Left ventricle myocardium inferior (tissue), 1 donor: ENCODE measurements around the gene GJB6. TPM values are rescaled to one million over a fixed set of nuclear protein-coding genes. Genes with fewer than 3 reads are reported as not detected.
A peak's percentile ranks its signal among the peaks of the same experiment; 100 is the strongest.

Source experiments
- DNase-seq: peaks from one replicate; pipeline ENCODE4 v3.0.0-alpha.2; 2020
- H3K27ac ChIP-seq: fragments of 200-600 bp; replicated peaks from 2 replicates; pipeline ENCODE4 v1.8.0; 2021
- H3K27me3 ChIP-seq: fragments of 200-600 bp; 2 replicates; pipeline ENCODE4 v1.8.0; 2021; ENCODE audit warnings: low read depth
- H3K36me3 ChIP-seq: fragments of 200-600 bp; 2 replicates; pipeline ENCODE4 v1.8.0; 2021
- H3K4me1 ChIP-seq: fragments of 200-600 bp; 2 replicates; pipeline ENCODE4 v1.8.0; 2021
- H3K4me3 ChIP-seq: fragments of 200-600 bp; 2 replicates; pipeline ENCODE4 v1.8.0; 2021; ENCODE audit warnings: mild to moderate bottlenecking, moderate library complexity
- H3K9me3 ChIP-seq: fragments of 200-600 bp; replicated peaks from 2 replicates; pipeline ENCODE4 v1.8.0; 2021
- CTCF ChIP-seq: fragments of 200-600 bp; IDR thresholded peaks from 2 replicates; pipeline ENCODE4 v1.8.0; 2021; ENCODE audit warnings: antibody characterized with exemption, mild to moderate bottlenecking, borderline replicate concordance
- intact Hi-C: fragments of 100-400 bp; cut with micrococcal nuclease; formaldehyde crosslinking; loops from one replicate; pipeline ENCODE4 v1.11.0; 2022
- total RNA-seq: library from RNA; stranded (reverse); fragmentation: NEBNext Ultra II Directional; extraction: Animal tissue kit (Norgen Biotek cat#: 25700); gene quantifications from one replicate; pipeline ENCODE4 v1.2.1, GENCODE V29; 2021
- donor health status: DM: no; HTN: yes; CAD: no; lungs with severe emphysema.

The GJB6 gene
- total RNA-seq, 1 donor from 2014 or later: not detected

GRCh38 chr13:20182231-20182846, 49.8 kb downstream of the GJB6 start:
- H3K27me3 ChIP-seq: peaks cover 71% of the 10 kb centered on the region
- intact Hi-C loops: no loop called here

GRCh38 chr13:20181188-20181587, 50.9 kb downstream of the GJB6 start:
- peaks cover 73% of the 10 kb centered on the region for H3K27me3 ChIP-seq
- H3K4me3 ChIP-seq: no peak overlapping the region
- H3K9me3 ChIP-seq: no peaks in the 10 kb centered on the region
- no peak for TF ChIP-seq CTCF
- H3K27ac ChIP-seq: no peak overlapping the region
- intact Hi-C loops: no loop called here
- peaks cover 16% of the 10 kb centered on the region for H3K4me1 ChIP-seq
- H3K36me3 ChIP-seq: no peaks in the 10 kb centered on the region
- DNase-seq: no peak

More at GRCh38 chr13:20182231-20182846, 49.8 kb downstream of the GJB6 start:
- Histone ChIP-seq H3K36me3 (no peaks in the 10 kb centered on the region), H3K9me3 (no peaks in the 10 kb centered on the region), H3K27ac (no peak overlapping the region), H3K4me1 (peaks cover 12% of the 10 kb centered on the region), H3K4me3 (no peak overlapping the region)
- TF ChIP-seq CTCF: peak; percentile 90
- no peak for DNase-seq

- peaks cover 10% of the 10 kb centered on the region for H3K4me1 ChIP-seq
- no peaks in the 10 kb centered on the region for H3K36me3 ChIP-seq
- no peak for TF ChIP-seq CTCF
- no peak for DNase-seq
- H3K4me3 ChIP-seq: no peak overlapping the region
- no peaks in the 10 kb centered on the region for H3K9me3 ChIP-seq
- H3K27ac ChIP-seq: no peak overlapping the region
- intact Hi-C loops: no loop called here
- peaks cover 68% of the 10 kb centered on the region for H3K27me3 ChIP-seq
Measured at GRCh38 chr13:20178156-20178555, 54.0 kb downstream of the GJB6 start.

- Histone ChIP-seq H3K9me3 (no peaks in the 10 kb centered on the region), H3K36me3 (no peaks in the 10 kb centered on the region), H3K27me3 (peaks cover 68% of the 10 kb centered on the region), H3K4me1 (peaks cover 10% of the 10 kb centered on the region), H3K4me3 (peak overlapping the region; percentile 54), H3K27ac (no peak overlapping the region)
- no peak for TF ChIP-seq CTCF
- DNase-seq: no peak
- intact Hi-C loops: no loop called here
Measured at GRCh38 chr13:20177049-20177831, 54.9 kb downstream of the GJB6 start.

- Histone ChIP-seq H3K27me3 (peaks cover 65% of the 10 kb centered on the region), H3K27ac (no peak overlapping the region), H3K4me3 (no peak overlapping the region), H3K36me3 (no peaks in the 10 kb centered on the region), H3K9me3 (no peaks in the 10 kb centered on the region), H3K4me1 (peaks cover 10% of the 10 kb centered on the region)
- no peak for DNase-seq
- no peak for TF ChIP-seq CTCF
- intact Hi-C loops: no loop called here
Measured at GRCh38 chr13:20175907-20176652, 56.0 kb downstream of the GJB6 start.
